GM18867 (cell line): ENCODE measurements around the gene KRT79.

Experiments used
- ATAC-seq: cut with Tn5 transposase; IDR thresholded peaks from one replicate; pipeline ENCODE4 v1.9.1; 2021; ENCODE audit warnings: mild to moderate bottlenecking, moderate library complexity; ENCODE audit not compliant: unreplicated experiment

Gene KRT79

GRCh38 chr12:52792185-52793029 is 41.7 kb downstream of the KRT79 start:
- no peak for ATAC-seq

- no peak for ATAC-seq
Measured at GRCh38 chr12:52791271-52792184, 42.6 kb downstream of the KRT79 start.

- ATAC-seq: no peak
Measured at GRCh38 chr12:52790427-52791270, 43.5 kb downstream of the KRT79 start.

- no peak for ATAC-seq
Measured at GRCh38 chr12:52789637-52790426, 44.3 kb downstream of the KRT79 start.

- no peak for ATAC-seq
Measured at GRCh38 chr12:52788876-52789636, 45.1 kb downstream of the KRT79 start.

- ATAC-seq: no peak
Measured at GRCh38 chr12:52788192-52788875, 45.8 kb downstream of the KRT79 start.

- no peak for ATAC-seq
Measured at GRCh38 chr12:52787324-52788191, 46.6 kb downstream of the KRT79 start.

GRCh38 chr12:52784909-52785308 is 49.2 kb downstream of the KRT79 start:
- no peak for ATAC-seq

GRCh38 chr12:52783563-52784316 is 50.4 kb downstream of the KRT79 start:
- no peak for ATAC-seq

- ATAC-seq: no peak
Measured at GRCh38 chr12:52782502-52782901, 51.6 kb downstream of the KRT79 start.

GRCh38 chr12:52781399-52782082 is 52.6 kb downstream of the KRT79 start:
- no peak for ATAC-seq

GRCh38 chr12:52779914-52780313 is 54.2 kb downstream of the KRT79 start:
- no peak for ATAC-seq

GRCh38 chr12:52778833-52779232 is 55.3 kb downstream of the KRT79 start:
- ATAC-seq: no peak

- no peak for ATAC-seq
Measured at GRCh38 chr12:52777566-52777965, 56.5 kb downstream of the KRT79 start.

- no peak for ATAC-seq
Measured at GRCh38 chr12:52776913-52777395, 57.2 kb downstream of the KRT79 start, which contains the start of gene KRT76. TSS of gene KRT76 (minus strand) at chr12:52777345. CDS start at chr12:52777291, 54 bp downstream.

- ATAC-seq: no peak
Measured at GRCh38 chr12:52776435-52776834, 57.7 kb downstream of the KRT79 start.
